GM04504 (cell line): ENCODE data around the gene SLC16A1.
"Not testable (repeated sequence)": the region's sequence is repeated elsewhere in the genome, so short reads cannot be mapped to it uniquely, and the experiment has no call there.

Experiments used
- DNase-seq: peaks from one replicate; pipeline ENCODE4 v3.0.0-alpha.2; 2012; ENCODE audit warnings: low read depth

Gene SLC16A1, protein sequence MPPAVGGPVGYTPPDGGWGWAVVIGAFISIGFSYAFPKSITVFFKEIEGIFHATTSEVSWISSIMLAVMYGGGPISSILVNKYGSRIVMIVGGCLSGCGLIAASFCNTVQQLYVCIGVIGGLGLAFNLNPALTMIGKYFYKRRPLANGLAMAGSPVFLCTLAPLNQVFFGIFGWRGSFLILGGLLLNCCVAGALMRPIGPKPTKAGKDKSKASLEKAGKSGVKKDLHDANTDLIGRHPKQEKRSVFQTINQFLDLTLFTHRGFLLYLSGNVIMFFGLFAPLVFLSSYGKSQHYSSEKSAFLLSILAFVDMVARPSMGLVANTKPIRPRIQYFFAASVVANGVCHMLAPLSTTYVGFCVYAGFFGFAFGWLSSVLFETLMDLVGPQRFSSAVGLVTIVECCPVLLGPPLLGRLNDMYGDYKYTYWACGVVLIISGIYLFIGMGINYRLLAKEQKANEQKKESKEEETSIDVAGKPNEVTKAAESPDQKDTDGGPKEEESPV

DNA sequence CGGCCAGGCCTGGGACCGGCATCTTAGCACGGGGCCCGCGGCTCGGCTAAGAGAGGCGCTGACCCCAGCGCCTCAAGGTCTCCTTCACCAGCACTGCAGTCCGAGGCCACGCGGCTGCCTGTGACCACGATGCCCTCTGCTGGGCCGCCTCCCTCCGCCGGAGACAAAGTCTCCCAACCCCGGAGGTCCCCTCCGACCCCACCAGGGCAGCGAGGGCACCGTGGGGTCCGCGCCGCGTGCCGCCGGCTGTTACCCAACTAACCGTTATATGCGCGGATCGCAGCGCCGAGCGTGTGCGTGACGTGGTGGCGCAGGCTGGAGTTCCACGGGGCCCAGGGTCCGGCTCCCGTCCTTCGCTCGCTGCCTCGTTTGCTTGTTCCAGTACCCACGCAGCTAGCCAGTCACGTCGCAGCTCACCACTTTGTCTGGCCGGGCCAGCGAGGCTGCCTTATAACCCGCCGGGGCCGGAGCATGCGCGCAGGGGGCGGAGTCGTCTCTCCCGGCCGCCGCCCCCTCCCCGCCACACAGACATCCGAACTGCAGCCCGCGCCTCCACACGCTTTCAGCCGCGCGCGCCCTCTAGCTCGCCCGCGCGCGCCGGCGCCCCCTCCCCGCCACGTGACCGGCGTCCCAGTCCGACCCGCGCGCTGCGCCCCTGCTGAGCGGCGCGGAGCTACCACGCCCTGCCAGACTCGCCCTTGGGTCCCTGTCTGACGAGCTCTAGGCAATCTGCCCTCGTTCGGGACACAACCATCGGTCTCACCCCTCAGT, at the start of gene SLC16A1:
TSS of gene SLC16A1 (minus strand) at position 424 of the 771 bp plus-strand sequence. CDS start 26,888 bp downstream, outside the sequence.
- peak; percentile 86 for DNase-seq

DNA sequence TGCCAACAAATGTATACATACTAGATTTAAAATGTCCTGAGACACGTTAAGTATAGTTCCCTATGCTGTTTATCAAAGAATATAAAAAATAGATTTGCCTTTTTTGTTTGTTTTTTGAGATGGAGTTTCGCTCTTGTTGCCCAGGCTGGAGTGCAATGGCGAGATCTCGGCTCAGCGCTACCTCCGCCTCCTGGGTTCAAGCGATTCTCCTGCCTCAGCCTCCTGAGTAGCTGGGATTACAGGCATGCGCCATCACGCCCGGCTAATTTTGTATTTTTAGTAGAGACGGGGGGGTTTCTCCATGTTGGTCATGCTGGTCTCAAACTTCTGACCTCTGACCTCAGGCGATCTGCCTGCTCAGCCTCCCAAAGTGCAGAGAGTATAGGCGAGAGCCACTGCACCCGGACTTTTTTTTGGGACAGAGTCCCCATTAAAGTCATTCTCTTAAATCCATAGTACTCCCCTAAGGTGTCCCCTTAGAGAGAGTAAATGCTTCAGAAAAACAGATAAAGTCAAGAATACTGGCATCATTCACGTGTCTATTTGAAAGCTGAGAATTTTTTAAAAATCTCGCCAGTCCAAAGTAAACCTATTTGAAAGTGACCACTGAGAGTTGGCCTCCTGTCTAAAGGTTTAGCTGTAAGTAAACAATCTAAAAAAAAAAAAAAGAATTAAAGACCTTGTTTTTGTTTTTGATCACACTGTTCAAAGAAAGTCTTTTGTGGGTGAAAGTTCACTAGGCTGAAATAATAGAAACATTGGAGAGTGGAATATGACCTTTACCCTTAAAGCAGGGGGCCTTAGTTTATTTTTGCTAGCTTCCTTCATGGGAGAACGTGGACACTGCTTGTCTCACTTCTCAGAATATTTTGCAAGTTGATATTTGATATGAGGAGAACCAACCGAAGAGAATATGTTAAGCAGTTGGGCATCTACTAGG, 48.0 kb upstream of the SLC16A1 start:
- DNase-seq: no peak

DNA sequence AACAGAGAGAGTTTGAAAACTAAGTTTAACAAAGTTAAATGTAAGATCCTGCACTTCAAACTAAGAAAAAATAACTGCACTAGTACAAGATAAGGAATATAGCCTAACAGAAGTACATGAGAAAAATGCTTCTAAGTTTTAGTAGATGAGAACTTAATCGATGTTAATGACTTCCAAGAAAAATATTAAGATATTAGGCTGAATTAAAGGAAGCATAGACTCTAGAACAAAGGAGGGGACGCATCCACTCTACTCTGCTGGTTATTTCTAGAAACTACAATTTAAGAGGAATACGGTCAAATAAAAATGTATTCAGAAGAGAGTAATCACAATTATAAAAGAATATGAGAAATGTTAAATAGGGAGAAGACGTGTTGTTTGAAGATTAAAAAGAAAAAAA, 46.3 kb upstream of the SLC16A1 start:
- no peak for DNase-seq

DNA sequence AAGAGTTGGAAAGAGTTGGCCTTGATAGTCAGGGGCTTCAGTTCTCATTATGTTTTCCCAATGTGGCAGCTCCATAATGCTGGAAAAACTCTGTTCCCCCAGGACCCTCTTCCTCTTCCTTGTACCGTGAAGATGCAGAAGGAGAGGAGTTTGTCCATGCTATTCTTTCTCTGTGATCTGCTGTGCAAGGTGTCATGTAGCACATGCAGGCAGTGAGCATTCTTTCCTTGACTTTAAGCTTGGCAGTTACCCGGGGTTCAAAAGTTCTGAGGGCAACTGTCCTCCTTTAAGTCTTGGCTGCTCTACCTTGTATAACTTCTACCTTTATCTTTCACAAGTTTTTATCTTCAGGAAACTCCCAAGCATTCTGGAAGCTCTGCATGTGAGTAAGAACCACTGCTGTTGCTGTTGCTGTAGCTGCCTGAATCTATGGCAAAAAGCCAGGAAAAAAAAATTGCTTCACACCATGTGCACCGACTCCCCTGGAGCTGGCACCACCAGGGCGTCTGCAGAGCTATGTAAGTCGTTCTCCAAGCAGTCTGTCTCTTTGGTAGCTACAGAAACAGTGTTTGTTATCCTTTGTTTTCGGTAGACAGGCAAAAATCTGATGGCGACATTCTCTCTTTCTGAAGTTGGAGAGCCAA, 42.7 kb upstream of the SLC16A1 start:
- peak; percentile 72 for DNase-seq

DNA sequence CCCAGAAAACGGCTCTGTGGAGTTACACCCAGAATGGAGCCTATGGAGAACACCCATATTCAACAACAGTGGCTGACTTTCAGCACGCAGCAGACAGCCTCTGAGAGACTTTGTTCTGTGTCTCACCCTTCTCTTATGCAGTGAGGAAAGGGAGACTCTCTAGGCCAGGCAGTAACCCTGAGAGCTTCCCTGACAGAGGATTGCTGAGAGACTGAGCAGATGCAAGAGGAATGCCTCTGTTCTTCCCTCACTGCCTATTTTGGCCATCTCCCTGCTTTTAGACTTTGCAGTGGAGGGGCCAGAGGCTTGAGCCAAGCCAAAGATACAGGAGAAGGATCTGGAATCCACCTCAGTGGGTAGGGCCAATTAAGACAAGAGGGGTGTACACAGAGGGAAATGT, 41.8 kb upstream of the SLC16A1 start:
- DNase-seq: no peak

DNA sequence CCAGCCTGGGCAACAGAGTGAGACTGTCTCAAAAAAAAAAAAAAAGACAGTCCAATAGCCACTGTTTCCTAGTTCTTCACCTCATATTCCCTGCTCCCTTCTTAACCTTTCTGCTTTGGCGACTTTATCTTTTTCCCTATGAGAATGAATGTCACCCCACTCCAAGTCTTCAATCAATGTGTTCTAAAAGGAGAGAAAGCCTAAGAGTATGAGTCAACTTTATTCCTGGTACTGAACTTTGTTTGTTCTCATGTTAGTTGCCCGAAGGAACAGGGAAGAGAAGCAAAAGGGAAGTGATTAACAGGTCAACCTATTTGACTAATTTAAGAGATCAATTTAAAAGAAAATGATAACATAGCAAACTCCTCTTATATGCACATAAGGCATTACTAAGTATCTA, 39.9 kb upstream of the SLC16A1 start:
- DNase-seq: no peak

DNA sequence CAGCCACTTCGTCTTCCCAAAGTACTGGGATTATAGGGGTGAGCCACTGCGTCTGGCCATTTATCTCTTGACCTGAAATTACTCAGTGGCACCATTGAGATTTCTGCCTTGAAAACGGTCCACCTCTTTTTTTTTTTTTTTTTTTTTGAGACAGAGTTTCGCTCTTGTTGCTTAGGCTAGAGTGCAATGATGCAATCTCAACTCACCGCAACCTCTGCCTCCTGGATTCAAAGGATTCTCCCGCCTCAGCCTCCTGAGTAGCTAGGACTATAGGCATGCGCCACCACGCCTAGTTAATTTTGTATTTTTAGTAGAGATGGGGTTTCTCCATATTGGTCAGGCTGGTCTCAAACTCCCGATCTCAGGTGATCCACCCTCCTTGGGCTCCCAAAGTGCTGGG, 39.0 kb upstream of the SLC16A1 start:
- DNase-seq: not testable (repeated sequence)

DNA sequence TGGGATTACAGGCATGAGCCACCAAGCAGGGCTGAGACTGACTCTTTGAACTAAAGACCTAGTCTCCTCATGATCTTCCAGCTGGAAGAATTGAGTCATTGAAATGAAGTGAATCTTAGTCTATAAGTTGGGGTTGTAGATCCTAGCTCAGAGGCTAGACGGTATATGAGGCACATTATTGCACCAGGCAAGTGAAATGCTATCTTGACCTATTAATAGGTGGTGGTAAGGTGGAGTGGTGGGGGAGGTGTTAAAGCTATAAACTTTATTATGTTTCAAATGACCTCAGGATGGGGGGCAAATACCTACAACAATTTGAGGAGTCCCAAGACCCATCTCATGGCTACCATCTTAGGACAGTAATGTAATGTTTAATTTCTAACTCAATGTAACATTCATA, 36.8 kb upstream of the SLC16A1 start:
- DNase-seq: no peak

DNA sequence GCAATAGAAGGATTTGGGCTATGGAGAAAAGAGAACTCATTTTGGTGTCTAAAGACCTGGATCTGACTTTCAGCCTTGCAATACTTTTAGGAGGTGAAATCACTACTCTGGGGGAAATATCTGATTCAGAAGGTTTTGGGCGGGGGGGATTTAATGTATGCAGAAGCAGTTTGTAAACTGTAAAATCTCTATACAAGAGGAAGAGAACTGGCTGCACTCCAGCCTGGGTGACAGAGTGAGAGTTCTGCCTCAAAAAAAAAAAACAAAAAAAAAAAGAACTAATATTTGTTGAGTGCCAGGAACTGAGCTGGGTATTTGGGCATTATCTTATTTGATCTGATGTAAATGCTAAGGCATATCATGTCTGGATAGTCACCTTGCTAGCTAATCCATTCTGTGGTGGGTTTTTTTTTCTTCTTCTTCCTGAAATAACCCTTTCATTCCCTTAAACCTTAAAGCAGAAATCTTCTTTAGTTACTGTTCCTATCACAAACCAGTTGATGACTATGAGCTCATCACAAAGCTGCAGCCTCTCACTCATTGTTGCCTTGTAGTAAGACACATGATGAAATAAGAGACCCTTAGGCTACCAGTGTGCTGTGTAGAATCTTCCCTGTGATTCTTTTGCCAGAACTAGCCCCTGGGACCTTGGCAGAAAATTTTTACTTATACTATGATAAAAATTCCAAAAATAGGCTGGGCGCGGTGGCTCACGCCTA, 35.6 kb upstream of the SLC16A1 start:
- DNase-seq: no peak

DNA sequence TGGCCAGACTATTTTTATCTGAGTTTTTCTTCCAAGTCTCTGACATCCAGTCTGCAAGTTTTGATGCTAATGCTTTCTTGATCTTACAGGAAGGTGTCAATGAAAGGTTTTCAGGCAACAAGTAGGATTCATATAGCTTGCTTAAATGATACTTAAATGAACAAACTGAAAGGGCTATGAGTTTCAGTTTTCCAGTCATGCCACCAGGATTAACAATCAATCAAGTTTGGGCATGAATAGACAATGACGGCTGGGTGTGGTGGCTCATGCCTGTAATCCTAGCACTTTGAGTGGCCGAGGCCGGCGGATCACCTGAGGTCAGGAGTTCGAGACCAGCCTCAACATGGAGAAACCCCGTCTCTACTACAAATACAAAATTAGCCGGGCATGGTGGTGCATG, 34.3 kb upstream of the SLC16A1 start:
- no peak for DNase-seq

DNA sequence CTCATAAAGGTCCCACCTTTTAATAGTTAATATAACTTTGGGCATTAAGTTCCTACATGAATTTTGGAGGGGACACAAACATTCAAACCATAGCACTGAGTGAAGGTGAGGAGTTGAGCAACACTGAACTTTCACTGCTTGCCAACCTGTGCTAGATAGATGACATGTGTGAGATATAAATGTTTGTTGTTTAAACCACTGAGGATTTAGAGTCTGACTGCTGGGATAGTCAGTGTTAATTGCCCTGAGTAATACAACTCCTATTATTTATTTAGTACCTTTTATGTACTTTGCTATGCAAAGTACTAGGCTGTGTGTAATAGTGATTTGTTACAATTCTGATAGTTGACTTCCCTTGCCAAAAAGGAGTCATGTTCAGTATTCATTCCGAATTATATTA, 32.4 kb upstream of the SLC16A1 start:
- no peak for DNase-seq

DNA sequence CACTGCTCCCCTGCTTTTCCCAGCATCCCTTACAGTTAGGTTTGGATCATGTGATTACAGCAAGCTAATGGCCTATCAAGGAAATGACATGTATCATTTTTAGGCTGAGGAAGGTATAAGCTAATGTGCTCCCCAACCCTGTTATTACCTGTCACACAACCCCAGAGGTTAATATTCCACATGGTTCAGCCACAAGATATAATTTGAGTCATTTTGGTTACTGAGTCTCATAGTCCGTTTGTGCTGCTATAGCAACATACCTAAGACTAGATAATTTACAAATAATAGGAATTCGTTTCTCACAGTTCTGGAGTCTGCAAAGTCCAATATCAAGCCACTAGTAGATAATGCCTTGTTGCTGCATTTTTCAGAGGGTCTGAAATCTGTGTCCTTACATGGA, 29.1 kb upstream of the SLC16A1 start:
- no peak for DNase-seq

DNA sequence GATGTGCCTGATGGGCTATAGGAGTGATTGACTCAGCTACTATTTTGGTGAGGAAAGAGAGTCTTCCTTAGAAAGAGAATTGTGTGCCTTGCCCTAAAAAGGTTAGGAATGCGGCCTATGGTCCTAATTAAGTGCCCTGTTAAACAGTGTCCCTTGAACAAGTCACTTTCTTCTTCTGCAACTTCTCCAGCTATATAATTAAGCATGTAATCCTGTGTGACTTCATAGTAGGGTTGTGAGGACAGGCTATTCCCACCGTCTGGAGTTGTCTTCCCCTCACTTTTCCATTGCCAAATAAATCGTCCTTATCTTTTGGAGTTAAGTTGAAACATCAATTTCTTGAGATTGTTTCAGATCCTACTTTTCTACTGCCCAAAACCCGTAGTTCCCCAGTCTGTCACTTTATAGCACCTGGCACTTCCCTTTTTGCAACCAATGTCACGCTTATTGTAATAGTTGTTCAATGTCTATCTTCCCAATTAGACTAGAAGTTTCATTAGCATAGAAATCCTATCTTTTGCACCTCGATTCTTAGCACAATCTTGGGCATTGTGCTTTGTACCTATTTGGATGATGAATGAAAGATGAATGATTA, 27.6 kb upstream of the SLC16A1 start:
- no peak for DNase-seq

DNA sequence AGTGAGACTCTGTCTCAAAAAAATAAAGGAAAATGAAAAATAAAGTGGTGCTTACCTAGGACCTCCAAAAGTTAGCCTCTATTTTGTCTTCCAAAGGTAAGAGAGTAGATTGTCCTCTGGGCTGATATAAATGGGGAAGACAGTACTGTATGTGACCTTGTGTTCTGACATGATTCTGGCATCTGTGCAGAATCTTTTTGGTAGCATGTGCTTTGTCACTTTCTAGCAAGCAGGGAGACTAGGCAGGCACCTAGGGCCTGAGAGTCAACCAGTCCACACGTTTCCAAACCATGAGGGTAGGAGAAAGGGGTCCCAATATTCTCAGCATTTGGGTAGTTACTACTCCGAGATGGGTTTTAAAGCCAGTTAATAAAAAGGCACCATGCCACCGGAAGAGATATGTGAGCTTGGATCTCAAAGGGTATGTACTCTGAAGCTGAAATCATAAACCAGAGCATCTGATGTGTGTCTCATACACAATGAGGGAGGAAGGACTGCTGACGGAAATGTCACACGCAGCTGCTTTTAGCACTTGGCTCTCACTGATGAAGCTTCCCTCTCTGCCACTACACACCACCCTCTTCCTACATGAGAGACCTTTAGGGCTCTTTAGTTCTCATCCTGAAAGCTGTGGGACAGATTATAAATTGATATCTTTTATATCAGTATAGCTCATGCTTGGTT, 27.0 kb upstream of the SLC16A1 start:
- DNase-seq: no peak

DNA sequence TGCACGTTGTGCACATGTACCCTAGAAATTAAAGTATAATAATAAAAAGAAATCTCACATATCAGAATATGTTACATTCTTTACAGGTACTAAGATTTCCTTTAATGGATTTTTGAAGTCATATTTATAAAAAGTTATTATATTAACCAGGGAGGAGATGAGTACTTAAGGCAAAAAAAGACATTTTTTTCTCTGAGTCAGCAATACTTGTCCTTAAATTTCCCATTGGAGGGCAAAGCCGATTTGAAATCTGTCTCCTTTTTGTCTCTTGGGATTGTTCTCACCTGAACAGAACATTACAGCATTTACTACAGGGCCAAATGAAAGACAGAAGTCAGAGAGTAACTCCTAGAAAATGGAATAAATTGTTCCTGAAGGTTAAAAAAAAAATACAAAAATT, 26.3 kb upstream of the SLC16A1 start:
- no peak for DNase-seq

DNA sequence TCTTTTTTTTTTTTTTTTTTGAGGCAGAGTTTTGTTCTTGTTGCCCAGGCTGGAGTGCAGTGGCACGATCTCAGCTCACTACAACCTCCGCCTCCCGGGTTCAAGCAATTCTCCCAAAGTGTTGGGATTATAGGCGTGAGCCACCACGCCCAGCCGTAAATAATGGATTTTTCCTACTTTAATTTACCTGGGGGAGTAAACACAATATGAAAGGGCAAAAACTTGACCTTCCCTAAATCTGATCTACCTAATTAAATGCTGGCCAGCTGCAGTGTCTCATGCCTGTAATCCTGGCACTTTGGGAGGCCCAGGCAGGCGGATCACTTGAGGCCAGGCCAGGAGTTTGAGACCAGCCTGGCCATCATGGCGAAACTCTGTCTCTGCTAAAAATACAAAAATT, 25.8 kb upstream of the SLC16A1 start:
- DNase-seq: not testable (repeated sequence)

DNA sequence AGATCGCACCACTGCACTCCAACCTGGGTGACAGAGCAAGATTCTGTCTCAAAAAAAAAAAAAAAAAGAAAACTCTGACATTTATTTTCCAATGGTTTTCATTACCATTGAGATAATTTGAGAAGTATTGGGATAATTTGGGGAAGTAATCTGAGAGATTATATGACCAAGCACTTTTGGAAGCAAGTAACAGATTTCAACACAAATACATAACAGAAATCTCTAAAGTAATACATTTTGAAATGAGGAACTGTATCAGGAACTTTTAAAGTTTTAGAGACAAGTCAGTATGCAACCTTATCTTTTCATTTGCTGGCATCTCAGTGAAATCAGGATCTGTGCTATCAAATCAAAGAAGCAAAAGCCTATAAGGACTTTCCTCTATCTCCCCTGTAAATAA, 25.4 kb upstream of the SLC16A1 start:
- no peak for DNase-seq

DNA sequence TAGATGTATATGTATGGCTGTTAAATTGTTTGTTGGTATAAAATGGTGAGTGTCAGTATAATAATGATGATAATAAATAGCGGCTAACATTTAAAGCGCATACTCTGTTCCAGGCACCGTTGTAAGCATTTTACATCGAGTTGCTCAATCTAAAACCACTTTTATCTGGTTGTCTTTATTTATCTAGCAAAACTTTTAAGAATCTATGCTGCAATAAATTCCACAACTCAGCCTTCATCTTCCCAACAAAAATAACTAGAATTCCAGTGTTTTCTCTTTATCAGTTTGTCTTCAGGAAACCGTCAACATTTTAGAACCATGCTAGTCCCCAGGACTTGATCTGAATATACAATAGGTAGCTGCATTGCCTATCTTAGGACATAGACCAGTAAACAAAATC, 19.3 kb upstream of the SLC16A1 start:
- no peak for DNase-seq

DNA sequence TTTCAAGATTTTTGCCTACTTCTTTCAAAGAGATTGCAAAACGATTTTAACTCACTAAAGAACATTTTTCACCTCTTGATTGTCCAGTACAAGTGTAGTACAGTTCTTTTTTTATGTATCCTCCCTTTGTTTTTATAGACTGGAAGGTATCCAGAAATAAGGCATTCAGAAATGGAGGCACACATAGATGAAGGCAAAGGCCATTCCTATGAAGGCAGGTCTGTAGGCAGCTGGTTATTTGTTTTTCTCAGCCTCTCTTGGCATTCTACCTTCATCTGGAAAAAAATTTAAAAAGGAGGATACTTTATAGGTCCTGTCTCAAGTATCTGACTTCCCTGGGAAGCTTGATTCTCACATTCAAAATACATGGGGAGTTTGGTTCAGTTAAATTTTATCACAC, 18.6 kb upstream of the SLC16A1 start:
- DNase-seq: no peak

DNA sequence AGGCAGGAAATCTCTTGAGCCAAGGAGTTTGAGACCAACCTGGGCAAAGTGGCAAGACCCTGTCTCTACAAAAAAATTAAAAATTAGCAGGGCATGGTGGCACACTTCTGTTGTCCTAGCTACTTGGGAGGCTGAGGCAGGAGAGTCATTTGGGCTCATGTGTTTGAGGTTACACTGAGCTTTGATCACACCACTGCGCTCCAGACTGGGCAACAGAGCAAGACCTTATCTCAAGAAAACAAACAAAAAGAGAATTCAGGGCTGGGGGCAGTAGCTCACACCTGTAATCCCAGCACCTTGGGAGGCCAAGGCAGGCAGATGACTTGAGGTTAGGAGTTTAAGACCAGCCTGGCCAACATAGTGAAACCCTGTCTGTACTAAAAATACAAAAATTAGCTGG, 17.8 kb upstream of the SLC16A1 start:
- DNase-seq: no peak
